Measurements from ENCODE around the gene MCOLN2. TPM values are rescaled to one million over a fixed set of nuclear protein-coding genes. Genes with fewer than 3 reads are reported as not detected.
"Not testable (repeated sequence)": the region's sequence is repeated elsewhere in the genome, so short reads cannot be mapped to it uniquely, and the experiment has no call there.

The MCOLN2 gene
- 0.48 TPM in 1 of 2 replicates, not detected in the other for total RNA-seq
- polyA plus RNA-seq (2012), result 0.05 TPM

DNA sequence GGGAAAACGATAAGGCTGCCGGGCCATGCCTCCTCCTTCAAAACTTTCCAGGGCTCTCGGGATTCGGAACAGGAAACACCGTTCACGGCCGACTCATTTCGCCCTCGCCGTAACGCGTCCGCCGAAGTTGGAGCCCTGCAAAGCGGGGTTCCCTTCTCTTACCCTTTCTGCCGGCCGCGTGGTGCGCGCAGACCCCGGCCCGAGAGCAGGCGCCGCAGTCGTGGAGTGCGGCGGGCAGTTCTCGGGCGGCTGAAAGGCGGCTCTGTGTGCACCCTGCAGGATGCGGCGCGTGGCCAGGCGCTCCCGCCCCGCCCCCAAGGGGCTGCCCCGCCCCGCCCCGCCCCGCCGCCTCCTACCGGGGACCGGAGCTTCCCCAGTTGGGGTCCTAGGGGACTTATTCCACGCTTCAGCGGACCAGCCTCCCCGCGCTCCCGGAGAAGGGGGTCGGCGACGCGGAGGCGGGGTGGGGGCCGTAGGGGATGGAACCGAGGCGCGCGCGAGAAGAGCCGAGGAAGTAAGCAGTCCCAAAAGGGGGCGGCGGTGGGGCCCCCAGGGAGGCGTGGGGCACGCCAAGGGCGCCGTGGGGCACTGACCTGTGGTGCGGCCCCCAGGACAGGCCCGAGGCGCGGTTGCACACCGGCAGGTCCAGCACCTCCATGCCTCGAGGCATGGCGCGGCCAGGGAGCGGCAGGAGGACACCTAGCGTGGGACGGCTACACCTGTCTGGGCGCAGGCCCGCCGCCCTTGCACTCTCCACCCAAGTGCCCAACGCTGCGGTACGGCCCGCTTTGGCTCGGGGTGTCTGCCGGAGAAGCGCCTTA lies at the start of gene MCOLN2:
Gene MCOLN2, minus strand, starts transcription at position 268 of the 821 bp plus-strand sequence. Its CDS starts 241 bp downstream, at position 27.
- DNase-seq (ENCODE audit: low read depth), result peak; percentile 20

DNA sequence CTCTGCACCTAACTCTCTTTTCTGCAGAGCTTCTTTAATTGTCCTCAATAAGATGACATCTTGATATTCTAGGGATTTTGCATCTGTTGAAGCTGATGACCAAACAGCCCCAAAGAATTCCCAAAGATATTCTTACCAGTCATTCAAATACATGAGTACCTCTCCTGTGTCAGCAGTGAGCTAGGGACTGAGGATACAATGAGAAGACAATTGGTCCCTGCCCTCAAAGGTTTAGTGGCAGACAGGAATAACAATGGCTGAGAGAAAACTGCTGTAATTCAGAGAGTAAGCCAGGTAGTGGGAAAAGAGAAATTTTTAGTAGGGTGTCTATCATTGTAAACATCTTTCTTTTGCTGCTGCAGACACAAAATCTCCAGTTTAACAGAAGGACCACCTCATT lies 45.5 kb upstream of the MCOLN2 start:
- no peak for DNase-seq (ENCODE audit: low read depth)

DNA sequence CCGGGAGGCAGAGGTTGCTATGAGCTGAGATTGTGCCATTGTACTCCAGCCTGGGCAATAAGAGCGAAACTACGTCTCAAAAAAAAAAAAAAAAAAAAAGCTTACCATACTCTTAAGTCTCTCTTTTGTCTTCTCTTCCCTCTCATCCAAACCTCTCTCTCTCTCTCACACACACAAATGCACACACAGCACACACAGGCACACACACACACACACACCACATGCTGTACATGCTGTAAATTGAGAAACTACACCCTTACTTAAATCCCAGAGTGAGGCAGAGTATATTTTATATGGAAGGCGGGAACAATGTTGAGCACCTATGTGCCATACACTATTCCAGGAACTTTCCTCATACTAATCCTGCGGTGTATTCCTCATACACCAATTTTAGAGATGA lies 44.9 kb upstream of the MCOLN2 start:
- no peak for DNase-seq (ENCODE audit: low read depth)

DNA sequence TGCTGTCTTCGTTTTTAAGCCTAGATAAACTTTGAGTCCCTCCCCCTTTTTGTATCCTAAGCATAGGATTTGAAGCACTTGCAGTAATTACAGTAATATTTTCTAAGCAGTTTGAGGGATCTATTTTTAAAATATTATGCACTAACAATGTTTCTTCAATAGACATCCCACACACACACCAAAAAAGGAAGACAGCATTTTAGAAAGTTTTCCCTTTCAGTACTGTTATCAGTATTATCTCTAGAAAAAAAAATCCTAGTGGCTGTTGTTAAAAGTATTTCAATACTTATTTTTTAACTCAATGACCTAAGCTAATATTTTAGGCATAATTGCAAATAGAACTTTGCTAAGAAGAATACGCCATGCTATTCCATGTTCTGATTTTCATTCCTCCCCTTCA lies 36.3 kb upstream of the MCOLN2 start:
- no peak for DNase-seq (ENCODE audit: low read depth)

DNA sequence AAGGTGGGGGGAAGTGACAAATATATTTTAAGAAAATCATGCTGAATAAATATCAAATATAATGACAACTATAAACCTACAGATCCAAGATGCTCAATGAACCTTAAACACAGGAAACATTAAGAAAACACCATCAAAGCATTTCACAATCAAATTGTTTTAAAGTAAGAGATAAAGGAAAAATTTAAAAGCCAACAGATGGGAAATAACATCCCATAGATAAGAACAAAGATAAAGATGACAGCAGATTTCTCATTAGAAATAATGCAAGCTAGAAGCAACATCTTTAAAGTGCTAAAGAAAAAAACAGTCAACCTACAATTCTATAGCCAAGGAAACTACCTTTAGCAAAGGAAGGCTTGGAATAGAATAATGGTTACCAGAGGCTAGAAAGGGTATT lies 33.6 kb upstream of the MCOLN2 start:
- no peak for DNase-seq (ENCODE audit: low read depth)

DNA sequence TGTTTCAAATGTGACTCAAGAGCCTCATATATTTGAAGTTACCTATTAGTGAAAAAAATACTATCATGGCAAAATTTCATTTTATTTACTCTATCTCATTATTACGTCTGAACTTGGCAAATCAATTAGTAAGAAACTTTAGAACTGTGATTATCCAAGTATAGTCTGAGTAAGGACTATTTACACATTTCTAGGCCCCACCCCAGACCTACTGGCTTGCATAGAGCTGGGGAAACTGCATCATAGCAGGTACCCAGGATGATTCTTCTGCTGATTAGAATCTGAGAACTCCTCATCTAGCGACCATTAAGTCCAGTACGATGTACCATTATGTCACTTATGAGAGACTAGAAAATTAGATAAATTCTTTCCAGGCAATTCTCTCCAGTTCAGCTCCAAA lies 31.2 kb upstream of the MCOLN2 start:
- DNase-seq (ENCODE audit: low read depth), result no peak

DNA sequence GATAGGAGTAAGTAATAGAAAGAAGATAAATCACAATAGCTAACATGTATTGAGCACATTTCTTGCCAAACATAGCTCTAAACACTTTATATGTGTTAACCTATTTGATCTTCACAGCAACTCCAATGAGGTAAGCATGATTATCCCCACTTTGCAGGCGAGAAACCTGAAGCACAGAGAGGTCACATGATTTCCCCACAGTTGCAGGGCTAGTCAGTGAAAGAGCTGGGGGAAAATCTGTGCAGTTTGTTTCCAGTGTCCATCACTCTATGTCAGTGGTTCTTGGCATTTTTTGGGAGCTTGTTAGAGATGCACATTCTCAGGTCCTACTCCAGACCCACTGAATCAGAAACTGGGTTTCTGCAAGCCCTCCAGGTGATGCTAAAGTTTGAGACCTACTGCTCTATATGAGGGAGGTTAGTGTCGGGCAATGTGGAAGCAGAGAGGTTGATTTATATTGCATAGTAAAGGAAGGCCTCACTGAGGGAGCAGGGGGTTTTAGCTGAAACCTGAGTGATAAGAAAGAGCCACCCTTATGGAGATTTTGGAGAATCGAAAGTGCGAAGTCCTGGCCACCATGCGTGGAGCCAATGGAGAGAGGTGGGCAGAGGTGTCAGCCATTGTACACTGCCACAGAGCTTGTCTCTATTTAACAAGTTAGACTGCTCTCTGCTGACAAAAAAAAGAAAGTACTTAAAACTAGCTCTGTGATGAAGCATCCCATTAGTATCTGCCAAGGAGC lies 30.5 kb upstream of the MCOLN2 start:
- peak; percentile 10 for DNase-seq (ENCODE audit: low read depth)

DNA sequence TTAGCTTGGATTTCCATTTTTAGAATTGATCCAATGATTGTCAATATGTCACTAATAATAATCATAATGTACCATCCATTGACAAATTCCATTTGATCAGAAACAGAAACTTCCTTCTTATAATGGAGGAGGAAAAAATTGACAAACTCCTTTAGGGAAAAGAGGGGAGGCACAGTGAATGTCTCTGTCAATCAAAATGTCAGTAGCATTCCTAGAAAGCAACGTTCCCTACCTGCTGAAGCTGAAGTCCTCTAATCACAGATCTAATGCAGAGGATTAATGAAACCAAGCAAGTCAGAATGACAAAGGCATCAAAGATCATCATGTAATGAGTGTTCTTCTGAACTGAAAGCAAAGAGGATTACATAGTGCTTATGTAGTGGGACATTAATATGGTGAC lies 29.0 kb upstream of the MCOLN2 start:
- no peak for DNase-seq (ENCODE audit: low read depth)

DNA sequence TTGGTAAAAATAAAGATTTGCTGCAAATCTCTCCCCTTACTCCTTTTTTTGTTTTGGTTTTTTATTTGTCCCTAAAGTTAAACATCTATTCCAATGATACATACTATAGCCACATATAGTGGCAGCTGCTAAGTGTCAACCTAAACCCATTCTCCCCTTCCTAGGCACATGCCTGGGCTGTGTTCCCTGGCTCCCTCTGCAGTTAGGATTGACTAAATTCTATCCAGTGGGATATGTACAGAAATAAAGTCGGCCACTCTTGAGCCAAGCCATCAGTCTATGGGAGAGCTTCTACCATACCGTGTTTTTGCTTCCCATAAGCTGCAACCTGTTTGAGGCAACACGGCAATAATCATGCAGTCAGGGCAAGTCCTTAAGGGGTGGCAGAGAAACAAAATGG lies 27.8 kb upstream of the MCOLN2 start:
- no peak for DNase-seq (ENCODE audit: low read depth)

DNA sequence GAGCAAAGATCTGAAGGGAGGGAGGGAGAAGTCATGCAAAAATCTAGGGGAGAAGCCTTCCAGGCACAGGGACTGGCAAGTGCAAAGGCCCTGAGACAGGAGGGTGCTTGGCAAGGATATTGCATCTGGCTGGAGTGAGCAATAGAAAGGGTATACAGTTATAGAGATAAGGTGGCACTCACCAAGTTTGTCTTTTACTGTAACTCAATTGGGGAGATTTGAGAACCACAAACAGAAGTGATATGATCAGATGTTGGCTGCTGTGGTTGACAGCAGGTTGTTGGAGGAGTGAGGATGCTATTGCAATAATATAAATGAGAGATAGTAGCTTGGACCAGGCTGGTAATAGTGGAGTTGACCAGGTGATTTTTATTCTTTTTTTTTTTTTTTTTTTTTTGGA lies 25.8 kb upstream of the MCOLN2 start:
- DNase-seq (ENCODE audit: low read depth), result no peak

DNA sequence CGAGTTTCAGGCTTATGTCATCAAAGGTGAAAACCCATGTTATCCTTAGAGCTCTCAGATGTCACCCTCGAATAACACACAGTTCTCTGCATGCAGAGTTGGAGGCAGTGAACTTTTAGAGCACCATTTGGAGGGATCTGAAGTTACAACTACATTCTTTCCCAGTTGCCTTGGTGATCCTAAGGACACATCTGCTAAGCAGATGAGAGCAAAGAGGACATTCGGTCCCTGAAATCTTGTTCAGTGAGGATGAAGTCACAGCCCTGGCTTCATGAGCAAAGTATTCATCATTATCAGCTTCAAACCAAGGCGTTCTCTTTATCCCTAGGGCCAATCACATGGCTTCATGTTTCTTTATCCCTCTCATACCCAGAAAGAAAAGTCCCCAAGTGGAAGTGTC lies 23.1 kb upstream of the MCOLN2 start:
- DNase-seq (ENCODE audit: low read depth), result peak; percentile 38

DNA sequence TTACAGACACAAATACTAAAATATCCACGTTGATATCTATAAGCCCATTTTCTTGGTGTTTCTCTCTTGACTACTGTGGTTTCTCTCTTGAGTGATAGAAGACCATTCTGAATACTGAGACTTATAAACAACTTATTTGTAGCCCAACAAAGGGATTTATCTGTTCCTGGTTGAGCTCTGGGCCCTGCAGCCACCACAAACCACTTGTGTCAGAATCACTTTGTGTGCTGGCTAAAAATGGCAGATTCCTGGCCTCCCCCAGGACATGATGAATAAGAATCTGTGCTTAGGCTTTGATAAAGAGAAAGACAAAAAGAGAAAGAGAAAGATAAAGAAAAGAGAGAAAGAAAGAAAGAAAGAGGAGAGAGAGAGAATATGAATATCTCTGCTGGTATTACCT lies 18.9 kb upstream of the MCOLN2 start:
- peak; percentile 34 for DNase-seq (ENCODE audit: low read depth)

DNA sequence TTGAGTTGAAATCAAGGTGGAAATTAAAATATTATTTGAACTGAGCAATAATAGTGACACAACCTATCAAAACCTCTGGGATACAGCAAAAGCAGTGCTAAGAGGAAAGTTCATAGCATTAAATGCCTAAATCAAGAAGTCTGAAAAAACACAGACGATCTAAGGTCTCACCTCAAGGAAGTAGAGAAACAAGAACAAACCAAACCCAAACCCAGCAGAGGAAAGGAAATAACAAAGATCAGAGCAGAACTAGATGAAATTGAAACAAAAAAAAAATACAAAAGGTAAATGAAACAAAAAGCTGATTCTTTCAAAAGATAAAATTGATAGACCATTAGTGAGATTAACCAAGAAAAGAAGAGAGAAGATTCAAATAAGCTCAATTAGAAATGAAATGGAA lies 8.7 kb upstream of the MCOLN2 start:
- not testable (repeated sequence) for DNase-seq (ENCODE audit: low read depth)

DNA sequence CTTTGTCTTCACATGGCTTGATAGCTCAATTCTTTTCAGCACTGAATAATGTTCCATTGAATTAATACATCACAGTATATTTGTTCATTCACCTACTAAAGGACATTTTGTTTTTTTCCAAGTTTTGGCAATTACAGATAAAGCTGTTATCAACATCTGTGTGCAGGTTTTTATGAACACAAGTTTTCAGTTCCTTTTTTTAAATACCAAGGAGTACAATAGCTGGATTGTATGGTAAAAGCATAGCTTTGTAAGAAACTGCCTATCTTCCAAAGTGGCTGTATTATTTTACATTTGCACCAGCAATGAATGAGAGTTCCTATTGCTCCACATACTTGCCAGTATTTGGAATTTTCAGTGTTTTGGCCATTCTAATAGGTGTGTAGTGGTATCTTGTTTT lies 4.8 kb upstream of the MCOLN2 start:
- no peak for DNase-seq (ENCODE audit: low read depth)

DNA sequence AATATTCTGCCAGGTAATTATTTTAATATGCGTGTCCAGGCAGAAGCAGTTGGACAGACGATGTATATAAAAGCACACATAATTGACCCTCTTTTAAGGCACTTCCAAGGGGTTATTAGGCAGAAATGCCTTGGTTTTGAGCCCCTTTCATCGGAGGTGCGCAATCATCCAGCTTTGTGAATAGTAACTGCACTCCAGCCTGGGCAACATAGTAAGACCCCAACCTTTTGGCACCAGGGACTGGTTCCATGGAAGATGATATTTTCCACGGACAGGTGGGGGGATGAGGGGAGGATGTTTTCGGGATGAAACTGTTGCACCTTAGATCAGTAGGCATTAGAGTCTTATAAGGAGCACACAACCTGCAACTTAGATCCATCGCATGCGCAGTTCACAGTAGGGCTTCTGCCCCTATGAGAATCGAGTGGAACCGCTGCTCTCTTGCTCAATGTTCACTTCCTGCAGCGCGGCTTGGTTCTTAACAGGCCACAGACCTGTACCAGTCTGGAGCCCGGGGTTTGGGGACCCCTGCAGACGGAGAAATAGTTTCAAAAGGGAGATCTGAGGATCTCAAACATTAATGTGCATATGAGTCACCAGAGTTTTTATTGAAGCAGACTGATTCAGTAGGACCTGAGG lies 1.8 kb upstream of the MCOLN2 start:
- no peak for DNase-seq (ENCODE audit: low read depth)

DNA sequence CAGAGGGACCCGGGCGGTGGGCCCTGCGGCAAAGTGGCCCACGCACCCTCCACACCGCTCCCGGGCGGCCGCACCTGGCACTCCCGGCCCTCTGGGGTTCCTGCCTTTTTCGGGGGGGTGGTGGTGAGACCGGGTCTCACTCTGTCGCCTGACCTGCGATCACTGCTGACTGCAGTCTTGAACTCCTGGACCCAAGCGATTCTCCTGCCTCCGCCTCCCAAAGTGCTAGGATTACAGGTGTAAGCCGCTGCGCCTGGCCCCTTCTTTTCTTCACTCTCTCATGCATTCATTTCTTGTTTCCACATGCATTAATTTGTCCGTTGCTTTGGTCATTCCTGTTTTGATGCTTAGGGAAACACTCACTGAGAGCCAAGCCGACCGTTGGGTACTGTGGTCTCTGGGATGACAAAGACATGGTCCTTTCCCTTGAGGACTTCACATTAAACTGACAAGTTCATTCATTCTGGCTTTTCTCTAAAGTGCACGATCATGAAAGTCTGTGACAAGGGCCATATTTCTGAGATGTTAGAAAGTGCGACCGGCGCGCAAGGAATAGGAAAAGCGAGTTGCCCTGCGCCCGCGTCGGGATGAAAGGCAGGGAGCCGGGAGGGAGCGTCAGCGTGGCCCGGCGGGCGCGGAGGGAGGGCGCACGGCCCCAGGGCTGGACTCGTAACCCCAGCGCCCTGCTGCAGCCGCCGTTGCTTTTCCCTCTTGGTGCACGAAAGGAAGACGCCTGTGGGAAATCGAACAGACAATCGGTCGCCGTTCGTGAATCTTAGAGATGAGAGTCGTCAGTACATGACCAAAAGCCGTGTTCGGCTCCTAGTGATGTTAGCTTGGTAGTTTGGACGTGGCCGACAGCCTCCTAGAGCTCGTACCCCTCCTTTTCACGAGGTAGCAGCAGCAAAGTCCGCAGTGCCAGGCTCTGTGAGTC lies 1.0 kb upstream of the MCOLN2 start:
- peak; percentile 15 for DNase-seq (ENCODE audit: low read depth)

DNA sequence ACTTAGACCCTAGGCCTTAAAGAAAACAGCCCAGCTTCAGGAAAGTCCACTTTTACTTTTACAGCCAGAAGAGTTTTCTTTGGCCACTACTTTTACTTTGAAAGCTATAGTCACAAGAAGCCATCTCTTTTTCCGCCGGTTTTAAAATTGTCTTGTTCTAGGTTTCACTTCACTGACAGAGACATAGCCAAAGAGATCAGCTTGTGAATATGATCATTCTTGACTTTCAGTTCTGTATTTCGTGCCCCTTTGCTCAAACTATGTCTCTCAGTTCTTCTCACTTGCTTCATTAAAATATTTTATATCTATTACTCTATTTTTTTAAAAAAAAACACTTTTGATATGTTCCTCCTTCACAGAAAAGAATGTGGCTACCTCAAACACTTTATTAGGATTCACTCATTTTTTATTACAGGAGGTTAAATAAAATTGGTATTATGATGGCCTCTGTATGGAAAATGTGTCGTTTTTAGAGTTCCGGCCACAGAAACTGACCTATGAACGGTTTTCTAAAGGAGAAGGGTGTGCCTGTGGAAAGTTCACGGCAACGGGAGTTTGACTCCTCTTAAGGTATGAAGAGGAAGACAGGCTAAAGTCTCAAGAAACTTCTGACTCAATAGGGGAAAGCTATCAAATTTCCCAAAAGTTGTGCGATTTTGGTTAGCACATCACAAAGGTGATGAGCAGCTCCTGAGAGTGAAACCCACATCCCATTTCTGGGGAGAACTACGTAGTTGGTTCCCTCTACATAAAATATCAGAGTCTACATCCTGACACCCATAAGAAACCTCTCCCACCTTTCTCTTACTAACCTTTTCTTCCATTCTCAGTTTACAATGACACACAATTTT lies 1.2 kb downstream of the MCOLN2 start:
- no peak for DNase-seq (ENCODE audit: low read depth)

DNA sequence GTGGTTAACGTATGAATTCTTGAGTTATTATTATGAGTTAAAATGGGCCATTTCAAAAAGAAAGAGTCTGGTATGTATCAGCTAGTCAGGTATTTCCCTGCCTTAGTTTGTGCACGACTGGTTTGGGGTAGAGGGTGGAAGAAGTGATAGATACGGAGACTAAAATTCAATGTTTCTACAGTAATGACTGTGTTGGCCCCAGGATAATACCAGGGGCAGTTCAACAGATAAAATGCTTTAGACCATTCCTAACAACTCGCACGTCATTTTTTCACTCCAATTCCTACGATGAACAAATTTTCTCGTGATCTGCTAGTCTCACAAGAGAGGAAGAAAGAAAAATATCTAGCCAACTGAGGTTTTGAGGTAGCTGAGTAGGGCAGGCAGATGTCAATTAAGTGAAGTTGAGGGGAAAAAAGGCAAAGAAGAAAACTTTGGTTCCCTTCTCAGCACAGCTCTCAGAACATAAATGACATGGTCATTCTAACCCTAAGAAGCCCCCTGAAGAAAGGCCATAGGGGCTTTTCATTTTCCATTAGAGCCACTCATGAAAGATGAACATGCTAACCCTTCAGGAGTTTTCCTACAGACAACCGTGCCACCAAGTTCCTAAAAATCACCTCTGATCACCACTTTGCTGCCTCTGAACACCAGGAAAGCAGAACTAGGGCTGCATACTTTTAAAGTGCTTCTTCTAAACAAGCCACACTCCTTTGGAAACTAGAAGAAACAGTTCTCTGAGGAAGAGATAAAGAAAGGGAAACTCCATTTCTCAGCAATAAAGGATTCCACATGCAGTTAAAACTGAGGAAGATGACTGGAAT lies 5.6 kb downstream of the MCOLN2 start:
- no peak for DNase-seq (ENCODE audit: low read depth)

DNA sequence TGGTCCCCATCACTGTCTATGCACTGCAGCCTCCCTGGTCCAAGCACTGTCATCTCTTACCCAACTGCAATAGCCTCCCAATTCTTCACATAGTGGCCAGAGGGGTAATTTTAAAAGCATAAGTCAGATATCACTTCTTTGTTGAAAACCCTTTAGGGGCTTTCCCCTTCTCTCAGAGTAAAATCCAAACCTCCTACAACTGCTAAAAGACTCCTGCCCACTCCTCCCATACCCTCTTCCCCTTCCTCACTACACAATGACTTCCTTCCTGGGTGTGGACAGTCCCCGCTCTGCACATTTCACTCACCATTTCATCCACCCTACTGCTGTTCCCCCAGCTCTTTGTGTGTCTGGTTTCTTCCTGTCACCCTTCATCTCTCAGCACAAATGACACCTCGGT lies 8.3 kb downstream of the MCOLN2 start:
- no peak for DNase-seq (ENCODE audit: low read depth)
